ENCODE data around the gene HNRNPH1.

GRCh38 chr5:179603308-179603707, 20.2 kb downstream of the HNRNPH1 start:
- no peak for TF ChIP-seq EZH2phosphoT487 (IDR thresholded peaks at IDR 0.05; ENCODE audit: unreplicated experiment)
- no peak for TF ChIP-seq CTCF (conservative IDR thresholded peaks at IDR 0.05; ENCODE audit: low read depth in 2 of 2)
- TF ChIP-seq JUNB (IDR thresholded peaks at IDR 0.05; ENCODE audit: unreplicated experiment) = no peak
- no peak for TF ChIP-seq CREB1 (CRISPR knock-in tag; IDR thresholded peaks at IDR 0.05; ENCODE audit: low read depth)
- no peak for TF ChIP-seq EZH2 (IDR thresholded peaks at IDR 0.05; ENCODE audit: low read depth, unreplicated experiment)
- no peak for TF ChIP-seq POLR2AphosphoS5 (IDR thresholded peaks at IDR 0.05; ENCODE audit: low read depth)
- no peak for TF ChIP-seq ZNF331 (CRISPR knock-in tag; IDR thresholded peaks at IDR 0.05; ENCODE audit: low read depth)
- TF ChIP-seq REST (IDR thresholded peaks at IDR 0.05; ENCODE audit: unreplicated experiment) = no peak
- TF ChIP-seq ETS1 (IDR thresholded peaks at IDR 0.05) = no peak
- no peak for TF ChIP-seq STAT1 (IDR thresholded peaks at IDR 0.05; ENCODE audit: unreplicated experiment)

All from GM23338 (cell line).